Ishikawa (cell line): ENCODE results near the gene MAN2B1.

Source experiments
- CEBPB ChIP-seq: IDR thresholded peaks from 2 replicates; pipeline ENCODE4 v1.6.1; 2012
- CREB1 ChIP-seq: IDR thresholded peaks from 2 replicates; pipeline ENCODE4 v1.6.1; 2012; ENCODE audit warnings: low read depth
- EGR1 ChIP-seq: IDR thresholded peaks from 2 replicates; pipeline ENCODE4 v1.6.1; 2012
- EP300 ChIP-seq: IDR thresholded peaks from 2 replicates; pipeline ENCODE4 v1.6.1; 2012; ENCODE audit warnings: borderline replicate concordance
- FOXM1 ChIP-seq: IDR thresholded peaks from 2 replicates; pipeline ENCODE4 v1.6.1; 2012; ENCODE audit warnings: low read depth, borderline replicate concordance
- NFIC ChIP-seq: IDR thresholded peaks from 2 replicates; pipeline ENCODE4 v1.6.1; 2012
- RAD21 ChIP-seq: IDR thresholded peaks from 2 replicates; pipeline ENCODE4 v1.6.1; 2012; ENCODE audit warnings: low read depth
- TAF1 ChIP-seq: IDR thresholded peaks from 2 replicates; pipeline ENCODE4 v1.6.1; 2012; ENCODE audit warnings: low read depth, mild to moderate bottlenecking
- TCF12 ChIP-seq: IDR thresholded peaks from 2 replicates; pipeline ENCODE4 v1.6.1; 2012; ENCODE audit warnings: low read depth
- TEAD4 ChIP-seq: IDR thresholded peaks from 2 replicates; pipeline ENCODE4 v1.6.1; 2012
- YY1 ChIP-seq: IDR thresholded peaks from 2 replicates; pipeline ENCODE4 v1.6.1; 2012; ENCODE audit warnings: low read depth
- ZBTB7A ChIP-seq: IDR thresholded peaks from 2 replicates; pipeline ENCODE4 v1.6.1; 2012; ENCODE audit warnings: low read depth
- TF ChIP-seq, protein P1 (sequence below): IDR thresholded peaks from 2 replicates; pipeline ENCODE4 v1.6.1; 2012
- TF ChIP-seq, protein P2 (sequence below): IDR thresholded peaks from 2 replicates; pipeline ENCODE4 v1.6.1; 2012
- TF ChIP-seq, protein P3 (sequence below): IDR thresholded peaks from 2 replicates; pipeline ENCODE4 v1.6.1; 2012; ENCODE audit warnings: low read depth, mild to moderate bottlenecking

The MAN2B1 gene

DNA sequence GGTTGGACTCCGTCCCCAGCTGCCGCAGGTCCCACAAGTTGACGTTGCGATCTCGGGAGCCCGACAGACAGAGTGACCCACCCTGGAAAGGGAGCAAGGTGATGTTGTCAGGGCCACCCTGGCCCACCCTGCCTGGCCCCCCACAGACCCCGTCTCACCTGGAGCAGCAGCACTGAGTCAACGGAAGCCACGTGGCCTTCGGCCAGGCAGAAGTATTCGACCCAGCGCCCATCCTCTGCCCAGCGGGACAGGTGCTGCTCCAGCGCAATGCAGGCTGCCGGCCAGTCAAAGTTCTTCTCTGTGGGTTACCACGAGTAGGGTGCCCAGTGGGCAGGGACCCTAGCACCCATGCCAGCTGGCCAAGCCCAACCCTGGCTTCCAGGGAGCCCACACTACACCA, 28.1 kb upstream of the MAN2B1 start:
- TF ChIP-seq CEBPB (no peak), NFIC (no peak), YY1 (no peak), EGR1 (no peak), TCF12 (no peak), CREB1 (no peak), FOXM1 (no peak), EP300 (no peak), TAF1 (no peak)
- TF ChIP-seq, protein P1, sequence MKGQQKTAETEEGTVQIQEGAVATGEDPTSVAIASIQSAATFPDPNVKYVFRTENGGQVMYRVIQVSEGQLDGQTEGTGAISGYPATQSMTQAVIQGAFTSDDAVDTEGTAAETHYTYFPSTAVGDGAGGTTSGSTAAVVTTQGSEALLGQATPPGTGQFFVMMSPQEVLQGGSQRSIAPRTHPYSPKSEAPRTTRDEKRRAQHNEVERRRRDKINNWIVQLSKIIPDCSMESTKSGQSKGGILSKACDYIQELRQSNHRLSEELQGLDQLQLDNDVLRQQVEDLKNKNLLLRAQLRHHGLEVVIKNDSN = no peak

DNA sequence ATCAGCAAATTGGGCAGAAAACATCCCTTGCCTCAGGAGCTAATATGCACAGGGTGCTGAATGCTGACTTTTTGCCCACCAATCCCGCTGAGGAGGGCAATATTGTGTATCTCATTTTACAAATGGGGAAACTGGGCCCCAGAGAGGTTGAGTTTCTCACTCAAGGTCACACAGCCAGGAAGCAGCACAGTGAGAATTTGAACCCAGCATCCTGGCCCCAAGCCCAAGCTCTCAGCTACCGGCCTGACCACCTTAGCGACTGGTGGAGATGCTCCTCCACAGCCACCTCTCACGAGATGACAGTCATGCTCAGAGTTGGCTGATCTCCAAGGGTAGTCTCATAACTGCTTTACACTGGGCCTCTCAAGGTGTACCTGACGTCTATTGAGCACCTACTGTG, 26.4 kb upstream of the MAN2B1 start:
- no peak for TF ChIP-seq TCF12
- TF ChIP-seq CREB1 = no peak
- TF ChIP-seq ZBTB7A = no peak
- no peak for TF ChIP-seq TEAD4
- TF ChIP-seq TAF1 = no peak
- TF ChIP-seq RAD21 = no peak
- TF ChIP-seq EP300 = no peak
- no peak for TF ChIP-seq CEBPB

DNA sequence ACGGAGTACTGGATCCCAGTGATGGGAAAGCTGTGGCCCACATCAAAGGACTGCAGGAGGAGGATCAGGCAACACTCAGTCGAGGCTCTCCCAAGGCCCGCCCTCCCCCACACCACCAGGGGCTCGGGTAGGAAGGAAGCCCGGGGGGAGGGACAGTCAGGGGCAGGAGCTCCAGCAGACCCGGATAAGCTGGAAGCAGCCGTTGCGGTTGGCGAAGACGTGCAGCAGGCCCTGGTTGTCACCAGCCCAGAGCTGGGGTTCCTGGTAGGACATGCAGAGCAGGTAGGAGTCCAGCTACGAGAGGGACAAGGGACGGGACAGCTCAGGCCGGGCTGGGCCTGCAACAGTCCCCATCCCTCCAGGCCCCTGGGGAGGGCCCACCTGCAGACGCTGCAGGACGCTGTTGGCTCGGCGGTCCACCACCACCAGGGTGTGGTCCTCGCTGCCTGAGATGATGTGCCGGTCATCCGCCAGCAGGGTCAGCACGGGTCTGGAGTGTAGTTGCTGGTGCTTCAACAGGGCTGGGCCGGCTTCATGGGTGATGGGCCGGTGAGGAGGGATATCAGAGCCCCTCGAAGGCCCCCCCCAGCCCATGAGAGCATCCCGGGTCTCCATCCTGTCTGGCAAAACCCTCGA, 23.2 kb upstream of the MAN2B1 start:
- TF ChIP-seq CEBPB (no peak), FOXM1 (no peak), YY1 (no peak), CREB1 (no peak), TEAD4 (no peak), TCF12 (no peak), EGR1 (no peak), NFIC (no peak), EP300 (no peak), TAF1 (no peak), ZBTB7A (no peak)
- TF ChIP-seq, protein P2, sequence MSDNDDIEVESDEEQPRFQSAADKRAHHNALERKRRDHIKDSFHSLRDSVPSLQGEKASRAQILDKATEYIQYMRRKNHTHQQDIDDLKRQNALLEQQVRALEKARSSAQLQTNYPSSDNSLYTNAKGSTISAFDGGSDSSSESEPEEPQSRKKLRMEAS = no peak
- TF ChIP-seq, protein P1 = no peak
- TF ChIP-seq, protein P3, sequence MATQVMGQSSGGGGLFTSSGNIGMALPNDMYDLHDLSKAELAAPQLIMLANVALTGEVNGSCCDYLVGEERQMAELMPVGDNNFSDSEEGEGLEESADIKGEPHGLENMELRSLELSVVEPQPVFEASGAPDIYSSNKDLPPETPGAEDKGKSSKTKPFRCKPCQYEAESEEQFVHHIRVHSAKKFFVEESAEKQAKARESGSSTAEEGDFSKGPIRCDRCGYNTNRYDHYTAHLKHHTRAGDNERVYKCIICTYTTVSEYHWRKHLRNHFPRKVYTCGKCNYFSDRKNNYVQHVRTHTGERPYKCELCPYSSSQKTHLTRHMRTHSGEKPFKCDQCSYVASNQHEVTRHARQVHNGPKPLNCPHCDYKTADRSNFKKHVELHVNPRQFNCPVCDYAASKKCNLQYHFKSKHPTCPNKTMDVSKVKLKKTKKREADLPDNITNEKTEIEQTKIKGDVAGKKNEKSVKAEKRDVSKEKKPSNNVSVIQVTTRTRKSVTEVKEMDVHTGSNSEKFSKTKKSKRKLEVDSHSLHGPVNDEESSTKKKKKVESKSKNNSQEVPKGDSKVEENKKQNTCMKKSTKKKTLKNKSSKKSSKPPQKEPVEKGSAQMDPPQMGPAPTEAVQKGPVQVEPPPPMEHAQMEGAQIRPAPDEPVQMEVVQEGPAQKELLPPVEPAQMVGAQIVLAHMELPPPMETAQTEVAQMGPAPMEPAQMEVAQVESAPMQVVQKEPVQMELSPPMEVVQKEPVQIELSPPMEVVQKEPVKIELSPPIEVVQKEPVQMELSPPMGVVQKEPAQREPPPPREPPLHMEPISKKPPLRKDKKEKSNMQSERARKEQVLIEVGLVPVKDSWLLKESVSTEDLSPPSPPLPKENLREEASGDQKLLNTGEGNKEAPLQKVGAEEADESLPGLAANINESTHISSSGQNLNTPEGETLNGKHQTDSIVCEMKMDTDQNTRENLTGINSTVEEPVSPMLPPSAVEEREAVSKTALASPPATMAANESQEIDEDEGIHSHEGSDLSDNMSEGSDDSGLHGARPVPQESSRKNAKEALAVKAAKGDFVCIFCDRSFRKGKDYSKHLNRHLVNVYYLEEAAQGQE = no peak

DNA sequence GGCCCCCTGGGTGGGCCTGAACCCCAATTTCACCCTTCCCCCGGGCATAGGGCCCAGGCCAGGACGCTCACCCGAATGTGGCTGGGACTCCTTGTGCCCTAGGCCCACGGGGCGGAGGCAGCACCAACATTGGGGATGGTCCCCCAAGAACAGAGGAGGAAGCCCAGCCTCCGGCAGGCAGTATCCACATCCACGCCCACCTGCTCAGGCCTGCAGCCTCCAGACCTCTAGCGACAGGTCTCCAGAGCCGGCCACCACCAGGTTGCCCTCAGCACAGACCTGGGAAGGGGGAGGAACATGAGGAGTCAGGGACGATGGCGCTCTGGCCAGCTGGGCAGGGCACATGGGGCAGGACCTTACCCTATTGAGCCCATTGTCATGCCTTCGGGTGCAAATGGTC, 22.5 kb upstream of the MAN2B1 start:
- no peak for TF ChIP-seq TCF12
- TF ChIP-seq CREB1 = no peak
- no peak for TF ChIP-seq EGR1
- TF ChIP-seq ZBTB7A = no peak
- TF ChIP-seq, protein P2 = no peak
- TF ChIP-seq NFIC = no peak
- TF ChIP-seq, protein P1 = no peak
- TF ChIP-seq CEBPB = no peak
- no peak for TF ChIP-seq YY1
- TF ChIP-seq, protein P3 = no peak
- no peak for TF ChIP-seq TEAD4
- TF ChIP-seq EP300 = no peak
- TF ChIP-seq TAF1 = no peak
- TF ChIP-seq RAD21 = no peak
- no peak for TF ChIP-seq FOXM1

DNA sequence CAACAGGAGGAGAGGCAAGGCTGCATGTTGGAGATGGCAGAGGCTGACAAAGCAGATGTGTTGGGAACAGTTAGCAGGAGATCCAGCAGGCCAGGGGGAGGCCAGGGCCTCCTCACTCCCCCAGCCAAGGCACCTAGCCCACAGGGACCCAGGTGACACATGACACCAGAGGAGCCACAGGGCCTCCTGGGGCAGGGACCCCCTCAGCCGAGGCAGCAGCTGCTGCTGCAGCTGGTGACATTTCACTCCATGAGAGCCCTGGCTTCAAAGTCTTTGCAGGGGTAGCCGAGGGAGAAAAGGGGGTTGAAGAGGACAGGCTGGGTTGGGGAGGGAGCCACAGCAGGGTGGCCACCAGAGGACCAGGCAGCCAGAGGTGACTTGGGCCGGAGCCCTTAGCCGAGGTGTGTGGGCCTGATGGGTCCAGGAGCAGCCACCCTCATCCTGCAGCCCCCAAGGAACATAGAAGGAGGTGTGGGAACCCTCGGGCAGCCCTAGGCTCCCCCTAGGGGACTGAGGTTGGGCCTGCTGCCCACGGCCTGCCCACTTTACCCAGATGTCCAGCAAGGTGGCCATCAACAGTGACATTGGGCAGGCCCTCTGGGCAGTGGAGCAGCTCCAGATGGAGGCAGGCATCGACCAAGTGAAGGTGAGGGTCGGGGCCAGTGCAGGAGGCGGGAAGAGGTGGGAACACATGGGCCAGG, 21.1 kb upstream of the MAN2B1 start, which contains the start of gene GNG14:
TSS of gene GNG14 (plus strand) at position 503 of the 701 bp plus-strand sequence. CDS start at position 554, 51 bp downstream.
- TF ChIP-seq ZBTB7A (no peak), RAD21 (no peak), CEBPB (no peak), EP300 (no peak), YY1 (no peak), TCF12 (no peak), NFIC (no peak), EGR1 (no peak), TEAD4 (no peak), CREB1 (no peak), TAF1 (no peak)
- TF ChIP-seq, protein P3 = no peak
- TF ChIP-seq, protein P2 = no peak
